Measurements from ENCODE around the gene CA12.

DNA sequence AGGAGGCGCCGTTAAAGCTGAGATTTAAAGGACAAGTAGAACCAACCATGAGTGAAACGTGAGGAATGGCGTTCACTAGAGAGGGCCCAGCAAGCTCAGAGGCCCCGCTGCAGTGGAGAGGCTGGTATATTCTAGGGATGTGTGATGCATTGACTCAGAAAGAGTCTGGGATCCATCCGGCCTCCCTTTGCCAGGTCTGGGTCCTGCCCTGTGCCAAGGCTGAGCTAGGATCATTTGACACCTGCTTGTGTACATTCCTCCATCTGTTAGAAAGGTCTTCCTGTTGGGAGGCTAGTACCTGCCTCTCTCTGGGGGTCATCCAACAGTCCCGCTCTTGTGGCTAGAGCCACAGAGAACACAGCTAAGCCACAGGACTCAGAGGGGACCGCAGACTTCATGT is 28.4 kb downstream of the CA12 start:
- no peak for TF ChIP-seq POLR2A (IDR thresholded peaks at IDR 0.05)
- TF ChIP-seq, protein P1, sequence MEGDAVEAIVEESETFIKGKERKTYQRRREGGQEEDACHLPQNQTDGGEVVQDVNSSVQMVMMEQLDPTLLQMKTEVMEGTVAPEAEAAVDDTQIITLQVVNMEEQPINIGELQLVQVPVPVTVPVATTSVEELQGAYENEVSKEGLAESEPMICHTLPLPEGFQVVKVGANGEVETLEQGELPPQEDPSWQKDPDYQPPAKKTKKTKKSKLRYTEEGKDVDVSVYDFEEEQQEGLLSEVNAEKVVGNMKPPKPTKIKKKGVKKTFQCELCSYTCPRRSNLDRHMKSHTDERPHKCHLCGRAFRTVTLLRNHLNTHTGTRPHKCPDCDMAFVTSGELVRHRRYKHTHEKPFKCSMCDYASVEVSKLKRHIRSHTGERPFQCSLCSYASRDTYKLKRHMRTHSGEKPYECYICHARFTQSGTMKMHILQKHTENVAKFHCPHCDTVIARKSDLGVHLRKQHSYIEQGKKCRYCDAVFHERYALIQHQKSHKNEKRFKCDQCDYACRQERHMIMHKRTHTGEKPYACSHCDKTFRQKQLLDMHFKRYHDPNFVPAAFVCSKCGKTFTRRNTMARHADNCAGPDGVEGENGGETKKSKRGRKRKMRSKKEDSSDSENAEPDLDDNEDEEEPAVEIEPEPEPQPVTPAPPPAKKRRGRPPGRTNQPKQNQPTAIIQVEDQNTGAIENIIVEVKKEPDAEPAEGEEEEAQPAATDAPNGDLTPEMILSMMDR (IDR thresholded peaks at IDR 0.05), result no peak

Data from Peyer's patch (tissue), 4 donors.